ENCODE results near the gene CD300A.

Gene CD300A

GRCh38 chr17:74522381-74523105, 56.1 kb downstream of the CD300A start:
- H3K9ac ChIP-seq (ENCODE audit: low read length in 5 of 5) = no peak overlapping the region
- H3K36me3 ChIP-seq (ENCODE audit: control insufficient read depth in 5 of 5, insufficient read depth in 5 of 5, low read length in 5 of 5) = no peaks in the 10 kb centered on the region
- H3K4me3 ChIP-seq (ENCODE audit: low read depth in 1 of 5, low read length in 5 of 5) = peak overlapping the region in 2 of 5 donors; percentile 31 to 40
- H3K9me3 ChIP-seq (ENCODE audit: control insufficient read depth in 5 of 5, low read length in 5 of 5) = peaks cover 0 to 13% (median 12%) of the 10 kb centered on the region in 5 donors
- H3K27ac ChIP-seq (ENCODE audit: low read depth, low read length) = no peak overlapping the region
- peaks cover 0 to 15% (median 5%) of the 10 kb centered on the region in 5 donors for H3K4me1 ChIP-seq (ENCODE audit: control insufficient read depth in 5 of 5, insufficient read depth in 5 of 5, low read length in 5 of 5)
- H3K27me3 ChIP-seq (ENCODE audit: control insufficient read depth in 5 of 5, insufficient read depth in 4 of 5, low read length in 5 of 5) = peaks cover 0 to 7% (median 2%) of the 10 kb centered on the region in 5 donors

- Histone ChIP-seq H3K36me3 (ENCODE audit: control insufficient read depth in 5 of 5, insufficient read depth in 5 of 5, low read length in 5 of 5) (no peaks in the 10 kb centered on the region), H3K9me3 (ENCODE audit: control insufficient read depth in 5 of 5, low read length in 5 of 5) (peaks cover 0 to 13% (median 12%) of the 10 kb centered on the region in 5 donors), H3K4me1 (ENCODE audit: control insufficient read depth in 5 of 5, insufficient read depth in 5 of 5, low read length in 5 of 5) (peaks cover 0 to 15% (median 5%) of the 10 kb centered on the region in 5 donors), H3K27ac (ENCODE audit: low read depth, low read length) (no peak overlapping the region), H3K27me3 (ENCODE audit: control insufficient read depth in 5 of 5, insufficient read depth in 4 of 5, low read length in 5 of 5) (peaks cover 0 to 7% (median 2%) of the 10 kb centered on the region in 5 donors), H3K9ac (ENCODE audit: low read length in 5 of 5) (no peak overlapping the region), H3K4me3 (ENCODE audit: low read depth in 1 of 5, low read length in 5 of 5) (peak overlapping the region in 1 of 5 donors; percentile 2)
Observed at GRCh38 chr17:74523308-74523707, 56.9 kb downstream of the CD300A start.

GRCh38 chr17:74524653-74525464, 58.4 kb downstream of the CD300A start:
- no peak overlapping the region for H3K9ac ChIP-seq (ENCODE audit: low read length in 5 of 5)
- no peaks in the 10 kb centered on the region for H3K36me3 ChIP-seq (ENCODE audit: control insufficient read depth in 5 of 5, insufficient read depth in 5 of 5, low read length in 5 of 5)
- H3K27ac ChIP-seq (ENCODE audit: low read depth, low read length) = no peak overlapping the region
- H3K4me1 ChIP-seq (ENCODE audit: control insufficient read depth in 5 of 5, insufficient read depth in 5 of 5, low read length in 5 of 5) = peaks cover 0 to 21% (median 5%) of the 10 kb centered on the region in 5 donors
- peaks cover 0 to 7% (median 2%) of the 10 kb centered on the region in 5 donors for H3K27me3 ChIP-seq (ENCODE audit: control insufficient read depth in 5 of 5, insufficient read depth in 4 of 5, low read length in 5 of 5)
- H3K9me3 ChIP-seq (ENCODE audit: control insufficient read depth in 5 of 5, low read length in 5 of 5) = peaks cover 0 to 12% (median 8%) of the 10 kb centered on the region in 5 donors
- no peak overlapping the region for H3K4me3 ChIP-seq (ENCODE audit: low read depth in 1 of 5, low read length in 5 of 5)

GRCh38 chr17:74525465-74525725, 59.0 kb downstream of the CD300A start:
- no peaks in the 10 kb centered on the region for H3K36me3 ChIP-seq (ENCODE audit: control insufficient read depth in 5 of 5, insufficient read depth in 5 of 5, low read length in 5 of 5)
- peaks cover 0 to 12% (median 8%) of the 10 kb centered on the region in 5 donors for H3K9me3 ChIP-seq (ENCODE audit: control insufficient read depth in 5 of 5, low read length in 5 of 5)
- no peak overlapping the region for H3K4me3 ChIP-seq (ENCODE audit: low read depth in 1 of 5, low read length in 5 of 5)
- H3K27me3 ChIP-seq (ENCODE audit: control insufficient read depth in 5 of 5, insufficient read depth in 4 of 5, low read length in 5 of 5) = peaks cover 0 to 7% (median 2%) of the 10 kb centered on the region in 5 donors
- no peak overlapping the region for H3K9ac ChIP-seq (ENCODE audit: low read length in 5 of 5)
- H3K4me1 ChIP-seq (ENCODE audit: control insufficient read depth in 5 of 5, insufficient read depth in 5 of 5, low read length in 5 of 5) = peaks cover 0 to 23% (median 5%) of the 10 kb centered on the region in 5 donors
- H3K27ac ChIP-seq (ENCODE audit: low read depth, low read length) = no peak overlapping the region

GRCh38 chr17:74525781-74526288, 59.4 kb downstream of the CD300A start:
- no peak overlapping the region for H3K27ac ChIP-seq (ENCODE audit: low read depth, low read length)
- no peaks in the 10 kb centered on the region for H3K36me3 ChIP-seq (ENCODE audit: control insufficient read depth in 5 of 5, insufficient read depth in 5 of 5, low read length in 5 of 5)
- peaks cover 0 to 4% (median 2%) of the 10 kb centered on the region in 5 donors for H3K27me3 ChIP-seq (ENCODE audit: control insufficient read depth in 5 of 5, insufficient read depth in 4 of 5, low read length in 5 of 5)
- H3K4me1 ChIP-seq (ENCODE audit: control insufficient read depth in 5 of 5, insufficient read depth in 5 of 5, low read length in 5 of 5) = peaks cover 0 to 20% (median 3%) of the 10 kb centered on the region in 5 donors
- H3K9me3 ChIP-seq (ENCODE audit: control insufficient read depth in 5 of 5, low read length in 5 of 5) = peaks cover 0 to 12% (median 8%) of the 10 kb centered on the region in 5 donors
- H3K9ac ChIP-seq (ENCODE audit: low read length in 5 of 5) = no peak overlapping the region
- H3K4me3 ChIP-seq (ENCODE audit: low read depth in 1 of 5, low read length in 5 of 5) = no peak overlapping the region

GRCh38 chr17:74526681-74527080, 60.2 kb downstream of the CD300A start:
- no peak overlapping the region for H3K9ac ChIP-seq (ENCODE audit: low read length in 5 of 5)
- no peaks in the 10 kb centered on the region for H3K36me3 ChIP-seq (ENCODE audit: control insufficient read depth in 5 of 5, insufficient read depth in 5 of 5, low read length in 5 of 5)
- no peak overlapping the region for H3K27ac ChIP-seq (ENCODE audit: low read depth, low read length)
- peaks cover 0 to 4% (median 2%) of the 10 kb centered on the region in 5 donors for H3K27me3 ChIP-seq (ENCODE audit: control insufficient read depth in 5 of 5, insufficient read depth in 4 of 5, low read length in 5 of 5)
- H3K9me3 ChIP-seq (ENCODE audit: control insufficient read depth in 5 of 5, low read length in 5 of 5) = peaks cover 0 to 12% (median 8%) of the 10 kb centered on the region in 5 donors
- H3K4me1 ChIP-seq (ENCODE audit: control insufficient read depth in 5 of 5, insufficient read depth in 5 of 5, low read length in 5 of 5) = peaks cover 0 to 18% (median 0%) of the 10 kb centered on the region in 5 donors
- no peak overlapping the region for H3K4me3 ChIP-seq (ENCODE audit: low read depth in 1 of 5, low read length in 5 of 5)

- peaks cover 0 to 4% (median under 1%) of the 10 kb centered on the region in 5 donors for H3K27me3 ChIP-seq (ENCODE audit: control insufficient read depth in 5 of 5, insufficient read depth in 4 of 5, low read length in 5 of 5)
- H3K9me3 ChIP-seq (ENCODE audit: control insufficient read depth in 5 of 5, low read length in 5 of 5) = peaks cover 0 to 12% (median 8%) of the 10 kb centered on the region in 5 donors
- H3K4me3 ChIP-seq (ENCODE audit: low read depth in 1 of 5, low read length in 5 of 5) = no peak overlapping the region
- no peak overlapping the region for H3K27ac ChIP-seq (ENCODE audit: low read depth, low read length)
- peaks cover 0 to 20% (median 0%) of the 10 kb centered on the region in 5 donors for H3K4me1 ChIP-seq (ENCODE audit: control insufficient read depth in 5 of 5, insufficient read depth in 5 of 5, low read length in 5 of 5)
- H3K9ac ChIP-seq (ENCODE audit: low read length in 5 of 5) = no peak overlapping the region
- H3K36me3 ChIP-seq (ENCODE audit: control insufficient read depth in 5 of 5, insufficient read depth in 5 of 5, low read length in 5 of 5) = no peaks in the 10 kb centered on the region
Observed at GRCh38 chr17:74527081-74527480, 60.6 kb downstream of the CD300A start.

- H3K36me3 ChIP-seq (ENCODE audit: control insufficient read depth in 5 of 5, insufficient read depth in 5 of 5, low read length in 5 of 5) = no peaks in the 10 kb centered on the region
- peaks cover 0 to 9% (median 7%) of the 10 kb centered on the region in 5 donors for H3K9me3 ChIP-seq (ENCODE audit: control insufficient read depth in 5 of 5, low read length in 5 of 5)
- H3K27ac ChIP-seq (ENCODE audit: low read depth, low read length) = no peak overlapping the region
- no peak overlapping the region for H3K9ac ChIP-seq (ENCODE audit: low read length in 5 of 5)
- no peak overlapping the region for H3K4me3 ChIP-seq (ENCODE audit: low read depth in 1 of 5, low read length in 5 of 5)
- H3K4me1 ChIP-seq (ENCODE audit: control insufficient read depth in 5 of 5, insufficient read depth in 5 of 5, low read length in 5 of 5) = peaks cover 0 to 23% (median 5%) of the 10 kb centered on the region in 5 donors
- H3K27me3 ChIP-seq (ENCODE audit: control insufficient read depth in 5 of 5, insufficient read depth in 4 of 5, low read length in 5 of 5) = peaks cover 0 to 4% (median 0%) of the 10 kb centered on the region in 5 donors
Observed at GRCh38 chr17:74527756-74528155, 61.3 kb downstream of the CD300A start.

- H3K4me1 ChIP-seq (ENCODE audit: control insufficient read depth in 5 of 5, insufficient read depth in 5 of 5, low read length in 5 of 5) = peaks cover 0 to 26% (median 9%) of the 10 kb centered on the region in 5 donors
- H3K27me3 ChIP-seq (ENCODE audit: control insufficient read depth in 5 of 5, insufficient read depth in 4 of 5, low read length in 5 of 5) = peaks cover 0 to 4% (median 0%) of the 10 kb centered on the region in 5 donors
- H3K36me3 ChIP-seq (ENCODE audit: control insufficient read depth in 5 of 5, insufficient read depth in 5 of 5, low read length in 5 of 5) = no peaks in the 10 kb centered on the region
- no peak overlapping the region for H3K9ac ChIP-seq (ENCODE audit: low read length in 5 of 5)
- H3K4me3 ChIP-seq (ENCODE audit: low read depth in 1 of 5, low read length in 5 of 5) = no peak overlapping the region
- H3K27ac ChIP-seq (ENCODE audit: low read depth, low read length) = no peak overlapping the region
- no peaks in the 10 kb centered on the region for H3K9me3 ChIP-seq (ENCODE audit: control insufficient read depth in 5 of 5, low read length in 5 of 5)
Observed at GRCh38 chr17:74528491-74529199, 62.2 kb downstream of the CD300A start.
